ENCODE data around the gene ASAP2.
A peak's percentile ranks its signal among the peaks of the same experiment; 100 is the strongest.

The ASAP2 gene

DNA sequence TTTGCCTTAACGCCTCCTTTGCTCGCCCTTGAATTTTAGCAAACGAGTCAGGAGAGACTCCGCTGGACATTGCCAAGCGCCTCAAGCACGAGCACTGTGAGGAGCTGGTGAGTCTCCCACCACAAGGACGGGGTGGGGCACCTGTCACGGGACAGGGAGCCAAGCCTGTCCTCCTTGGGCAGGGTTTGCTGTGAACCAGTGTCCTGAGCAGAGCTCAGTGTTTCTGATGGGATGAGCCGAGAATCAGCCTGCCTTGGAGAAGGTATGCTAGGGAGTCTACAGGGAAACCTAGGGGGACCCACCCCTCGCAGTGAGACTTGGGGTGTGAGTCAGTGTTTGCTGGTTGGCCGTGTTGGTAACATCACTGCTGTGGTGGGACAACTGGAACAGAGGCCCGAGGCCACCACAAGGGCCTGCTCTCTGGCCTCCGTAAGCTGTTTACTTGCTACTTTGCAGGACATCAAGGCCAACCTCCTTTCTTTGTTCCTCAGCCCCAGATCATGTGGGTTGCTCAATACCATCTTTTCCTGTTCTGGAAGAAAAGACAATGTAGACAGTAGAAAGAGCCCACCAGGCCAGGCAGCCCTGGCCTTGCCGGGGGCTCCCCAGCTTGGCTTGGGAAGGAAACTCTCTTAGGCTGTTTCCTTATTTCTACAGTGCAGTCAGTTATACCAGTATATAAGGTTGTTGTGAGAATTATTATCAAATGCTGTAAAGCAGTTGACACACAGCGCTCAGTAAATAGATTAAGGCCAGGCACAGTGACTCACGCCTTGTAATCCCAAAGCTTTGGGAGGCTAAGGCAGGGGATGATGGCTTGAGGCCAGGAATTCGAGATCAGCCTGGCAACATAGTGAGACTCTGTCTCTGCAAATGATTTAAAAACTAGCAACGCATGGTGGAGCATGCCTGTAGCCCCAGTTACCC lies 174.4 kb downstream of the ASAP2 start:
- Histone ChIP-seq H3K4me3 (ENCODE audit: low read depth, low read length) (no peak overlapping the region), H3K27me3 (replicated peaks) (no peaks in the 10 kb centered on the region), H3K27ac (peak overlapping the region; percentile 86), H3K36me3 (replicated peaks) (peaks cover 41% of the 10 kb centered on the region)
- peak; percentile 92 for DNase-seq
- in situ Hi-C loops (cut with HindIII; ENCODE audit: low pct_ligation_motif_present, low sequenced_read_pairs): no loop called here
- TF ChIP-seq, protein P1, sequence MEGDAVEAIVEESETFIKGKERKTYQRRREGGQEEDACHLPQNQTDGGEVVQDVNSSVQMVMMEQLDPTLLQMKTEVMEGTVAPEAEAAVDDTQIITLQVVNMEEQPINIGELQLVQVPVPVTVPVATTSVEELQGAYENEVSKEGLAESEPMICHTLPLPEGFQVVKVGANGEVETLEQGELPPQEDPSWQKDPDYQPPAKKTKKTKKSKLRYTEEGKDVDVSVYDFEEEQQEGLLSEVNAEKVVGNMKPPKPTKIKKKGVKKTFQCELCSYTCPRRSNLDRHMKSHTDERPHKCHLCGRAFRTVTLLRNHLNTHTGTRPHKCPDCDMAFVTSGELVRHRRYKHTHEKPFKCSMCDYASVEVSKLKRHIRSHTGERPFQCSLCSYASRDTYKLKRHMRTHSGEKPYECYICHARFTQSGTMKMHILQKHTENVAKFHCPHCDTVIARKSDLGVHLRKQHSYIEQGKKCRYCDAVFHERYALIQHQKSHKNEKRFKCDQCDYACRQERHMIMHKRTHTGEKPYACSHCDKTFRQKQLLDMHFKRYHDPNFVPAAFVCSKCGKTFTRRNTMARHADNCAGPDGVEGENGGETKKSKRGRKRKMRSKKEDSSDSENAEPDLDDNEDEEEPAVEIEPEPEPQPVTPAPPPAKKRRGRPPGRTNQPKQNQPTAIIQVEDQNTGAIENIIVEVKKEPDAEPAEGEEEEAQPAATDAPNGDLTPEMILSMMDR (IDR thresholded peaks at IDR 0.05; ENCODE audit: low read depth, low read length, missing control alignments): no peak

DNA sequence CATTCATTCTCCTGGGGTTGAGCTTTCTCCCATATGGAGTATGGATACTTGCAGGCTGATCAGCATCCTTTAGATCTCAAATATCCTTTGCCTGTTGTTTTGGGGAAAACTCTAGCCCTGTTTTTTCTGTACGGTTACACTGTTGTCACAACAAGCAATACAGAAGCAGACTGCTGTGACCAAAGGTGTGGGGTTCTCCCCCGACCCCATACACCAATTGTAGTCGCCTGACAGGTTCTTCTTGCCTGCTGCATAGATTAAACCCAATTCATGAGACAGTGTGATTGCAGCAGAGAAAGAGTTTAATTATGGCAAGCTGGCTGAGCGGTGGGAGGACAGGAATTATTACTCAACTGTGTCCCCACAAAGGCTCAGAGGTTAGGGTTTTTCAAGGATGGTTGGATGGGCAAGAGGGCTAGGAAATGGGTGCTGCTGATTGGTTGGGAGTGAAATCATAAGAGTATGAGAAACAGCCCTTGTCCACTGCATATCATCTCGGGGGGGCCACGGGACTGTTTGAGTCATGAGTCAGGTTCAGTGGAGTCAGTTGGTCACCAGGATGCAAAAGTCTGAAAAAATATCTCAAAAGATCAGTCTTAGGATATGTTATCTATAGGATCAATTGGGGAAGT lies 176.1 kb downstream of the ASAP2 start:
- H3K36me3 ChIP-seq (replicated peaks): peaks cover 44% of the 10 kb centered on the region
- H3K27me3 ChIP-seq (replicated peaks): no peaks in the 10 kb centered on the region
- no peak overlapping the region for H3K4me3 ChIP-seq (ENCODE audit: low read depth, low read length)
- H3K27ac ChIP-seq: no peak overlapping the region
- TF ChIP-seq, protein P1 (IDR thresholded peaks at IDR 0.05; ENCODE audit: low read depth, low read length, missing control alignments): no peak
- DNase-seq: peak; percentile 66
- in situ Hi-C loops (cut with HindIII; ENCODE audit: low pct_ligation_motif_present, low sequenced_read_pairs): no loop called here

DNA sequence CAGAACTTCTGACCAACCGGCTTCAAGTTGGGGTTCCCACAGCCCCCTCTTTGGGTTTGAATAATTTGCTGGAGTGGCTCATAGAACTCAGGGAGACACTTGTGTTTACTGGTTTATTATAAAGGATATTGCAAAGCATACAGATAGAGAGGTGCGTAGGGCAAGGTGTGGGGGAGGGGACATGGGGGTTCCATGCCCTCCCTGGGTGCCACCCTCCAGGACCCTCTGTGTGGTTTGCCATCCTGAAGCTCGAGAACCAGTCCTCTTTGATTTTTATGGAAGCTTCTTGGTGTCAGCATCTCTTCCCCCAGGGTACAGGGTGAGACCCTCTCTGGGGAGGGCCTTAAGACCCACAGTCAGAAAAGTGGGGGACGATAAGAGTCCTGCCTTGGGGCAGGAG lies 177.9 kb downstream of the ASAP2 start:
- Histone ChIP-seq H3K36me3 (replicated peaks) (peaks cover 56% of the 10 kb centered on the region), H3K27ac (no peak overlapping the region), H3K4me3 (ENCODE audit: low read depth, low read length) (no peak overlapping the region), H3K27me3 (replicated peaks) (no peaks in the 10 kb centered on the region)
- TF ChIP-seq, protein P1 (IDR thresholded peaks at IDR 0.05; ENCODE audit: low read depth, low read length, missing control alignments): no peak
- in situ Hi-C loops (cut with HindIII; ENCODE audit: low pct_ligation_motif_present, low sequenced_read_pairs): no loop called here
- no peak for DNase-seq

DNA sequence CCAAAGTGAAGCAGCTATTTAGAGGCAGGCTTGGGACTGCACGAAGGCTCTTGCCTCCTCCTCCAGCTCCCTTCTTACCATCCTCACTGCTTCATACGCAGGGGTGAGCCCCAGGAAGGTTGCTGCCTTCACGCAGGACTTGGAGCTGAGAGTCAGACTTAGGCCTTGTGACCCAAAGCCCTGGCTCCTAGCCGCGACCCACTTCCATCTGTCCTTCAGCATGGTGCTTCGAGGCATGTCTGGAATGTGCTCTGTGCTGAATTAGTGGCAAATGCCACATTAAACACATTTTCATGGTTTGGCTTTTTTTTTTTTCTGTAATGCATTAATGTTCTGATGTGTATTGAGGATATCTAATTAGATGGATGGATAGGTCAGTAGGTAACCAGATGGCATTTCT lies 179.2 kb downstream of the ASAP2 start:
- DNase-seq: no peak
- peaks cover 64% of the 10 kb centered on the region for H3K36me3 ChIP-seq (replicated peaks)
- TF ChIP-seq, protein P1 (IDR thresholded peaks at IDR 0.05; ENCODE audit: low read depth, low read length, missing control alignments): no peak

DNA sequence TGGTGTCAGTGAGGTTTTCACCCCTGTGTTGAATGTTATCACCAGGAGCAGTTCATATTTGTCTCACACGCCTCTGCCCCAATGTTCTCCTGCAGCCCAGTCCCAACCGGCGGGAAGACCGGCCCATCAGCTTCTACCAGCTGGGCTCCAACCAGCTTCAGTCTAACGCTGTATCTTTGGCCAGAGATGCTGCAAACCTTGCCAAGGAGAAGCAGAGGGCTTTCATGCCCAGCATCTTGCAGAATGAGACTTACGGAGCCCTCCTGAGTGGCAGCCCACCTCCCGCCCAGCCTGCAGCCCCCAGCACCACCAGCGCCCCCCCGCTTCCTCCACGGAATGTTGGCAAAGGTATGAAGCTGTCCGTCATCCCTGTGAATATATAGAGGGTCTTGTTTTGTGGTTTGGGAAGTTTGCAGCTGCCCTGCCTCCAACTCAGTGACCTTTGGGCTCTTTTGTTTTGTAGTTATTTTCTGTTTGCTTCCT lies 181.6 kb downstream of the ASAP2 start:
- no peak for DNase-seq
- Histone ChIP-seq H3K4me3 (ENCODE audit: low read depth, low read length) (no peak overlapping the region), H3K36me3 (replicated peaks) (peaks cover 61% of the 10 kb centered on the region), H3K27ac (no peak overlapping the region), H3K27me3 (replicated peaks) (no peaks in the 10 kb centered on the region)
- in situ Hi-C loops (cut with HindIII; ENCODE audit: low pct_ligation_motif_present, low sequenced_read_pairs): no loop called here
- TF ChIP-seq, protein P1 (IDR thresholded peaks at IDR 0.05; ENCODE audit: low read depth, low read length, missing control alignments): no peak

More for the DNA sequence above, 179.2 kb downstream of the ASAP2 start:
- Histone ChIP-seq H3K4me3 (ENCODE audit: low read depth, low read length) (no peak overlapping the region), H3K27ac (no peak overlapping the region), H3K27me3 (replicated peaks) (no peaks in the 10 kb centered on the region)
- in situ Hi-C loops (cut with HindIII; ENCODE audit: low pct_ligation_motif_present, low sequenced_read_pairs): no loop called here

Measured in brain microvascular endothelial cell (primary cell).